ENCODE results near the gene KRTAP26-1.

KRTAP26-1 gene

GRCh38 chr21:30269803-30270530, 50.1 kb downstream of the KRTAP26-1 start:
- no peak for TF ChIP-seq ISL1 (CRISPR knock-in tag; IDR thresholded peaks at IDR 0.05)
- TF ChIP-seq GLIS3 (CRISPR knock-in tag; IDR thresholded peaks at IDR 0.05): no peak
- TF ChIP-seq ZNF565 (CRISPR knock-in tag; conservative IDR thresholded peaks at IDR 0.05; ENCODE audit: low read depth): no peak
- no peak for TF ChIP-seq SNAI2 (CRISPR knock-in tag; IDR thresholded peaks at IDR 0.05)
- TF ChIP-seq ZNF8 (CRISPR knock-in tag; IDR thresholded peaks at IDR 0.05): no peak
- TF ChIP-seq TOX (CRISPR knock-in tag; IDR thresholded peaks at IDR 0.05; ENCODE audit: borderline replicate concordance): no peak
- no peak for TF ChIP-seq ESRRG (CRISPR knock-in tag; IDR thresholded peaks at IDR 0.05)
- TF ChIP-seq RARB (CRISPR knock-in tag; IDR thresholded peaks at IDR 0.05): no peak
- TF ChIP-seq ZC3H10 (CRISPR knock-in tag; IDR thresholded peaks at IDR 0.05): no peak
- no peak for ATAC-seq
